Panc1 (cell line): Measurements from ENCODE around the gene RAD23A. TPM values are rescaled to one million over a fixed set of nuclear protein-coding genes. Genes with fewer than 3 reads are reported as not detected.
A peak's percentile ranks its signal among the peaks of the same experiment; 100 is the strongest.

Source experiments
- ATAC-seq: fragments of 200-7000 bp; cut with Tn5 transposase; 2 replicates; pipeline ENCODE4 v1.9.1; 2020; ENCODE audit warnings: mild to moderate bottlenecking, moderate library complexity
- BruUV-seq: library from RNA; stranded (reverse); fragments of 400-500 nt; replicated peaks from 2 replicates; lab custom pipeline; 2021; lab: Mats Ljungman, UMichigan
- CTCF ChIA-PET: fragments of 300-600 bp; sonication (Branson Sonifier 250); formaldehyde crosslinking; loops from one replicate; lab custom pipeline; 2022; ENCODE audit warnings: antibody characterized with exemption; lab: Charles Lee
- POLR2A ChIA-PET: fragments of 300-600 bp; sonication (Branson Sonifier 250); formaldehyde crosslinking; loops from one replicate; lab custom pipeline; 2022; ENCODE audit warnings: antibody characterized with exemption; lab: Charles Lee
- DNase-seq: peaks from one replicate; pipeline ENCODE4 v3.0.0-alpha.2; 2010; ENCODE audit warnings: low read depth, low spot score
- H3K27ac ChIP-seq: 2 replicates; pipeline ENCODE4 v1.5.1; 2011; ENCODE audit warnings: mild to moderate bottlenecking, low read length, inconsistent platforms
- H3K27me3 ChIP-seq: fragments of 200-500 bp; sonication (Bioruptor generic); 2 replicates; pipeline ENCODE4 v1.6.0; 2014; ENCODE audit warnings: low read length, inconsistent platforms; ENCODE audit not compliant: control insufficient read depth, insufficient read depth
- H3K36me3 ChIP-seq: fragments of 200-500 bp; sonication (Bioruptor generic); 2 replicates; pipeline ENCODE4 v1.5.1; 2014; ENCODE audit warnings: inconsistent platforms, mild to moderate bottlenecking, low read length, moderate library complexity; ENCODE audit not compliant: control insufficient read depth, insufficient read depth
- H3K4me1 ChIP-seq: 2 replicates; pipeline ENCODE4 v1.5.1; 2011; ENCODE audit warnings: inconsistent platforms, mild to moderate bottlenecking, low read length, moderate library complexity; ENCODE audit not compliant: control insufficient read depth, insufficient read depth
- H3K4me3 ChIP-seq, 2 experiments: 2 replicates each; pipeline ENCODE4 v1.5.1; 2011 to 2012; ENCODE audit warnings: low read depth in 2 of 2, low read length in 2 of 2, mild to moderate bottlenecking in 2 of 2, inconsistent platforms in 1 of 2, moderate library complexity in 1 of 2
- H3K9me3 ChIP-seq: fragments of 200-500 bp; sonication (Bioruptor generic); 2 replicates; pipeline ENCODE4 v1.5.1; 2014; ENCODE audit warnings: low read depth, mild to moderate bottlenecking, inconsistent platforms, low read length, moderate library complexity; ENCODE audit not compliant: control insufficient read depth, insufficient read depth
- CTCF ChIP-seq: fragments of 450-650 bp; IDR thresholded peaks from 2 replicates; pipeline ENCODE4 v1.5.1; 2017; ENCODE audit warnings: mild to moderate bottlenecking
- POLR2AphosphoS5 ChIP-seq: IDR thresholded peaks from 2 replicates; pipeline ENCODE4 v1.6.1; 2012; ENCODE audit warnings: mild to moderate bottlenecking, low read depth, low read length, moderate library complexity
- SIN3A ChIP-seq: IDR thresholded peaks from 2 replicates; pipeline ENCODE4 v1.6.1; 2012; ENCODE audit warnings: low read depth, mild to moderate bottlenecking, low read length, moderate library complexity, borderline replicate concordance; ENCODE audit not compliant: insufficient read depth
- TCF7L2 ChIP-seq: IDR thresholded peaks from 2 replicates; pipeline ENCODE4 v1.6.1; 2011; ENCODE audit warnings: mild to moderate bottlenecking, low read depth, low read length, inconsistent platforms
- in situ Hi-C: cut with HindIII; loops from 2 replicates; pipeline ENCODE4 v1.10.0; 2016; ENCODE audit warnings: low sequenced_read_pairs, low pct_unique_long_range_greater_than_20kb
- intact Hi-C: fragments of 100-400 bp; cut with micrococcal nuclease; formaldehyde crosslinking; loops from one replicate; pipeline ENCODE4 v1.10.0; 2022; ENCODE audit not compliant: unreplicated experiment
- total RNA-seq: library from RNA; stranded (reverse); gene quantifications from one replicate; pipeline ENCODE4 v1.2.1, GENCODE V29; 2021; ENCODE audit not compliant: unreplicated experiment
- TF ChIP-seq, protein P1 (sequence below), 2 experiments: IDR thresholded peaks; 2 replicates each; pipeline ENCODE4 v1.6.1; 2011 to 2012; ENCODE audit warnings: low read depth in 2 of 2, control low read depth in 1 of 2, low read length in 1 of 2, mild to moderate bottlenecking in 1 of 2, moderate library complexity in 1 of 2; ENCODE audit not compliant: insufficient read depth in 1 of 2

Gene RAD23A
- total RNA-seq, 1 experiment from 2014 or later: 111 TPM

DNA sequence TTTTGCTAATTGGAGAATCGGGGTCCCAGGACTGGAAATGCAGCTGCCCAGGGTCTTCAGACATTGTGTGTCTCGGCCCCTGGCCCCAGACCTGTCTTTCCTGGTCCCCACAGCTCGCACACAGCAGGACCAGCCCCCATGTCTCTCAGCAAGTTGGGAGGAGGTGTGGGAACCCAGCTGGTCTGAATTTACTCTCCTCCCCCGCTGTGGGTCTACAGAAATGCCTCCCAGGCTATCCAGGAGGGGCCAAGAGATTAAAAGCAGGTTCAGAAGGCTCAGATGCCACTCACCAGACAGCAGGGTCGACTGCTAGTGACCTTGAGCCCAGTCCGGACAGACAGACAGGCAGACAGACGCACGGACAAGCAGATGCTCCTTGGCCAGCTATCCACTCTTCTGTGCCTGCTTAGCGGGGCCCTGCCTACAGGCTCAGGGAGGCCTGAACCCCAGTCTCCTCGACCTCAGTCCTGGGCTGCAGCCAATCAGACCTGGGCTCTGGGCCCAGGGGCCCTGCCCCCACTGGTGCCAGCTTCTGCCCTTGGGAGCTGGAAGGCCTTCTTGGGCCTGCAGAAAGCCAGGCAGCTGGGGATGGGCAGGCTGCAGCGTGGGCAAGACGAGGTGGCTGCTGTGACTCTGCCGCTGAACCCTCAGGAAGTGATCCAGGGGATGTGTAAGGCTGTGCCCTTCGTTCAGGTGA, 23.8 kb downstream of the RAD23A start, which contains the start of gene DAND5:
Gene DAND5 (plus strand): TSS at position 285 of the 697 bp plus-strand sequence. CDS start 85 bp downstream, at position 370.
- H3K27ac ChIP-seq: no peak within 1 kb of the TSS
- ChIA-PET POLR2A (interaction anchor here (0.5 kb wide), 1 partner anchor 178 kb away, joined by 3 read pairs; no protein-coding TSS in a partner anchor), CTCF (interaction anchor here (1.0 kb wide), 1 partner anchor 8 kb away, joined by 3 read pairs; no protein-coding TSS in a partner anchor)
- no peak within 1 kb of the TSS for H3K4me3 ChIP-seq
- H3K4me1 ChIP-seq: peaks cover 10% of the 10 kb centered on the region
- H3K9me3 ChIP-seq: no peaks in the 10 kb centered on the region
- no peak for DNase-seq
- BruUV-seq: no TSS peak
- intact Hi-C loops (no loop called here), in situ Hi-C loops (no loop called here)
- TF ChIP-seq POLR2AphosphoS5: no peak
- no peak for TF ChIP-seq SIN3A
- TF ChIP-seq, protein P1, sequence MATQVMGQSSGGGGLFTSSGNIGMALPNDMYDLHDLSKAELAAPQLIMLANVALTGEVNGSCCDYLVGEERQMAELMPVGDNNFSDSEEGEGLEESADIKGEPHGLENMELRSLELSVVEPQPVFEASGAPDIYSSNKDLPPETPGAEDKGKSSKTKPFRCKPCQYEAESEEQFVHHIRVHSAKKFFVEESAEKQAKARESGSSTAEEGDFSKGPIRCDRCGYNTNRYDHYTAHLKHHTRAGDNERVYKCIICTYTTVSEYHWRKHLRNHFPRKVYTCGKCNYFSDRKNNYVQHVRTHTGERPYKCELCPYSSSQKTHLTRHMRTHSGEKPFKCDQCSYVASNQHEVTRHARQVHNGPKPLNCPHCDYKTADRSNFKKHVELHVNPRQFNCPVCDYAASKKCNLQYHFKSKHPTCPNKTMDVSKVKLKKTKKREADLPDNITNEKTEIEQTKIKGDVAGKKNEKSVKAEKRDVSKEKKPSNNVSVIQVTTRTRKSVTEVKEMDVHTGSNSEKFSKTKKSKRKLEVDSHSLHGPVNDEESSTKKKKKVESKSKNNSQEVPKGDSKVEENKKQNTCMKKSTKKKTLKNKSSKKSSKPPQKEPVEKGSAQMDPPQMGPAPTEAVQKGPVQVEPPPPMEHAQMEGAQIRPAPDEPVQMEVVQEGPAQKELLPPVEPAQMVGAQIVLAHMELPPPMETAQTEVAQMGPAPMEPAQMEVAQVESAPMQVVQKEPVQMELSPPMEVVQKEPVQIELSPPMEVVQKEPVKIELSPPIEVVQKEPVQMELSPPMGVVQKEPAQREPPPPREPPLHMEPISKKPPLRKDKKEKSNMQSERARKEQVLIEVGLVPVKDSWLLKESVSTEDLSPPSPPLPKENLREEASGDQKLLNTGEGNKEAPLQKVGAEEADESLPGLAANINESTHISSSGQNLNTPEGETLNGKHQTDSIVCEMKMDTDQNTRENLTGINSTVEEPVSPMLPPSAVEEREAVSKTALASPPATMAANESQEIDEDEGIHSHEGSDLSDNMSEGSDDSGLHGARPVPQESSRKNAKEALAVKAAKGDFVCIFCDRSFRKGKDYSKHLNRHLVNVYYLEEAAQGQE (IDR thresholded peaks at IDR 0.05; ENCODE audit: insufficient read depth in 1 of 2, low read depth in 2 of 2, low read length in 1 of 2): no peak
- no peak for TF ChIP-seq CTCF
- no peak for TF ChIP-seq TCF7L2
- no peaks in the 10 kb centered on the region for H3K27me3 ChIP-seq
- ATAC-seq: peak; percentile 2; the same call in 1 of the 2 replicates
- no peaks in the 10 kb centered on the region for H3K36me3 ChIP-seq

DNA sequence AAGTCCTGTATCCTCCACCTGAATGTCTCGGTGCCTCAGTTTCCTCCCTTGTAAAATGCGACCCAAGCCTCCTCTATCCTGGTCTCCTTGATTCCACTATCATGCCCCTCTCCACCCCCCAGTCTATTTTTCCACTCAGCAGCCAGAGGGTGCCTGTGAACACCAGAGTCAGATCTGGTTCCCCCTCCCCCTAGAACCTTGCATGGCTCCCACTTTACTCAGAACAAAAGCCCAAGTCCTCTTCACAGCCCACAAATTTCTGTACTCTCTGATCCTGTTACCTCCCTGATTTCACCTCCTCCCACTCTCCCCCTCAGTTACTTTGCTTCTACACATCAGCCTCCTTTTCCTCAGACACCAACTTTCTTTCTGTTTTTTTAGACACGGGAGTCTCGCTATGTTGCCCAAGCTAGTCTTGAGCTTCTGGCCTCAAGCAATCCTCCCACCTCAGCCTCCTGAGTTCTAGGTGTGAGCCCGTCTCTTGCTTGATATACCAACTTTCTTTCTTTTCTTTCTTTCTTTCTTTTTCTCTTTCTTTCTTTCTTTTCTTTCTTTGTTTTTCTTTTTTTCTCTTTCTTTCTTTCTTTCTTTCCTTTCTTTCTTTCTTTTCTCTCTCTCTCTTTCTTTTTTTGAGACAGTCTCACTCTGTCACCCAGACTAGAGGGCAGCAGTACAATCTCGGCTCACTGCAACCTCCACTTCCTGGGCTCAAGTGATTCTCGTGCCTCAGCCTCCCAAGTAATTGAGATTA, 24.6 kb downstream of the RAD23A start:
- H3K4me3 ChIP-seq: no peak overlapping the region
- H3K36me3 ChIP-seq: no peaks in the 10 kb centered on the region
- H3K27me3 ChIP-seq: no peaks in the 10 kb centered on the region
- H3K4me1 ChIP-seq: peaks cover 10% of the 10 kb centered on the region
- DNase-seq: no peak
- POLR2A ChIA-PET: no interaction called here
- H3K27ac ChIP-seq: no peak overlapping the region
- in situ Hi-C loops (no loop called here), intact Hi-C loops (no loop called here)
- CTCF ChIA-PET: interaction anchor here (0.7 to 1.0 kb wide), 2 partner anchors 7 to 1154 kb away, joined by 3 to 4 read pairs; no protein-coding TSS in a partner anchor
- ATAC-seq: no peak
- no TSS peak for BruUV-seq
- TF ChIP-seq, protein P1 (IDR thresholded peaks at IDR 0.05; ENCODE audit: insufficient read depth in 1 of 2, low read depth in 2 of 2, low read length in 1 of 2): no peak
- TF ChIP-seq SIN3A (no peak), POLR2AphosphoS5 (no peak), CTCF (no peak), TCF7L2 (no peak)
- H3K9me3 ChIP-seq: no peaks in the 10 kb centered on the region
